ENCODE measurements around the gene WDR4. TPM values are rescaled to one million over a fixed set of nuclear protein-coding genes. Genes with fewer than 3 reads are reported as not detected.
"Not testable (repeated sequence)": the region's sequence is repeated elsewhere in the genome, so short reads cannot be mapped to it uniquely, and the experiment has no call there.

WDR4 gene
- polyA plus RNA-seq, 2 donors = 10.4 to 13.1 TPM

DNA sequence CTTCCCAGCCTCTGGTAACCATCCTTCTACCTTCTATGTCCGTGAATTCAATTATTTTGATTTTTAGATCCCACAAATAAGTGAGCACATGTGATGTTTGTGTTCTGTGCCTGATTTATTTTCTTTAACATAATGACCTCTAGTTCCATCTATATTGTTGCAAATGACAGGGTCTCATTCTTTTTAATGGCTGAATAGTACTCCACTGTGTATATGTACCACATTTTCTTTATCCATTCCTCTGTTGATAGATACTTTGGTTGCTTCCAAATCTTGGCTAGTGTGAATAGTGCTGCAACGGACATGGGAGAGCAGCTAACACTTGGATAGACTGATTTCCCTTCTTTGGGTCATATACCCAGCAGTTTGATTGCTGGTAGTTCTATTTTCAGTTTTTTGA, 51.8 kb downstream of the WDR4 start:
- Histone ChIP-seq H3K27ac (ENCODE audit: low read depth in 2 of 2, low read length in 1 of 2) (no peak overlapping the region), H3K9me3 (ENCODE audit: control insufficient read depth in 2 of 2, insufficient read depth in 1 of 2, low read depth in 1 of 2, low read length in 1 of 2) (peaks cover 0 to 4% of the 10 kb centered on the region in 2 donors), H3K4me1 (ENCODE audit: control insufficient read depth in 2 of 2, insufficient read depth in 2 of 2, low read length in 1 of 2) (no peaks in the 10 kb centered on the region), H3K4me3 (ENCODE audit: low read depth in 1 of 2, low read length in 2 of 2) (no peak overlapping the region), H3K27me3 (ENCODE audit: control insufficient read depth in 1 of 2, insufficient read depth in 2 of 2, low read length in 2 of 2) (no peaks in the 10 kb centered on the region), H3K36me3 (ENCODE audit: control insufficient read depth in 2 of 2, insufficient read depth in 2 of 2, low read length in 1 of 2) (no peaks in the 10 kb centered on the region)
- 77% methylated on average over 2 of the region's 2 CpGs for WGBS, 2 donors

GRCh38 chr21:42820616-42821465, 58.5 kb downstream of the WDR4 start:
- no peaks in the 10 kb centered on the region for H3K9me3 ChIP-seq (ENCODE audit: control insufficient read depth in 2 of 2, insufficient read depth in 1 of 2, low read depth in 1 of 2, low read length in 1 of 2)
- no peak overlapping the region for H3K4me3 ChIP-seq (ENCODE audit: low read depth in 1 of 2, low read length in 2 of 2)
- 78 to 84% methylated on average over 8 of the region's 8 CpGs for WGBS, 2 donors
- H3K4me1 ChIP-seq (ENCODE audit: control insufficient read depth in 2 of 2, insufficient read depth in 2 of 2, low read length in 1 of 2) = no peaks in the 10 kb centered on the region
- H3K27ac ChIP-seq (ENCODE audit: low read depth in 2 of 2, low read length in 1 of 2) = no peak overlapping the region
- H3K27me3 ChIP-seq (ENCODE audit: control insufficient read depth in 1 of 2, insufficient read depth in 2 of 2, low read length in 2 of 2) = no peaks in the 10 kb centered on the region
- no peaks in the 10 kb centered on the region for H3K36me3 ChIP-seq (ENCODE audit: control insufficient read depth in 2 of 2, insufficient read depth in 2 of 2, low read length in 1 of 2)

GRCh38 chr21:42819861-42820615, 59.3 kb downstream of the WDR4 start:
- no peaks in the 10 kb centered on the region for H3K36me3 ChIP-seq (ENCODE audit: control insufficient read depth in 2 of 2, insufficient read depth in 2 of 2, low read length in 1 of 2)
- 88 to 91% methylated on average over 7 of the region's 7 CpGs for WGBS, 2 donors
- no peaks in the 10 kb centered on the region for H3K9me3 ChIP-seq (ENCODE audit: control insufficient read depth in 2 of 2, insufficient read depth in 1 of 2, low read depth in 1 of 2, low read length in 1 of 2)
- no peaks in the 10 kb centered on the region for H3K27me3 ChIP-seq (ENCODE audit: control insufficient read depth in 1 of 2, insufficient read depth in 2 of 2, low read length in 2 of 2)
- H3K4me1 ChIP-seq (ENCODE audit: control insufficient read depth in 2 of 2, insufficient read depth in 2 of 2, low read length in 1 of 2) = no peaks in the 10 kb centered on the region
- H3K27ac ChIP-seq (ENCODE audit: low read depth in 2 of 2, low read length in 1 of 2) = no peak overlapping the region
- H3K4me3 ChIP-seq (ENCODE audit: low read depth in 1 of 2, low read length in 2 of 2) = no peak overlapping the region

- no peaks in the 10 kb centered on the region for H3K4me1 ChIP-seq (ENCODE audit: control insufficient read depth in 2 of 2, insufficient read depth in 2 of 2, low read length in 1 of 2)
- H3K9me3 ChIP-seq (ENCODE audit: control insufficient read depth in 2 of 2, insufficient read depth in 1 of 2, low read depth in 1 of 2, low read length in 1 of 2) = no peaks in the 10 kb centered on the region
- H3K27me3 ChIP-seq (ENCODE audit: control insufficient read depth in 1 of 2, insufficient read depth in 2 of 2, low read length in 2 of 2) = no peaks in the 10 kb centered on the region
- H3K27ac ChIP-seq (ENCODE audit: low read depth in 2 of 2, low read length in 1 of 2) = no peak overlapping the region
- H3K36me3 ChIP-seq (ENCODE audit: control insufficient read depth in 2 of 2, insufficient read depth in 2 of 2, low read length in 1 of 2) = no peaks in the 10 kb centered on the region
- H3K4me3 ChIP-seq (ENCODE audit: low read depth in 1 of 2, low read length in 2 of 2) = no peak overlapping the region
- 24 to 38% methylated on average over 2 of the region's 2 CpGs for WGBS, 2 donors
Observed at GRCh38 chr21:42818328-42818749, 61.0 kb downstream of the WDR4 start.

DNA sequence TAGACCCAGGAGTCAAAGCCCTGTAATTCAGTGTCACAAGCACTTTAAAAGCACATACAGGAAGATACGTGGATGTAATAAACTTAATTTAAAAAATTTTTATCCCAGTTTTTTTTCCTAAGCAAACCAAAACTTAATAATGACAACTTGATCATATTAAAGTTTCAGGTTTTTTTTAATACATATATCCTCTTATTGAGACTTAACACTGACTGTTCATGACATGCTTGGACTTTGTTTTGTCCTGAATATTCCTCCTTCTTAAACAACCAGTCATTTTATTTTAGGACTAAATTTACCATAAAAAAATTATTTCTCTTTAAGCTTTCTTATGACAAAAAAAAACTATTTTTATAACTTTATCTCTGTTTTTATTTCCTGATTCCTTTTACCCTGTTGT, 64.1 kb downstream of the WDR4 start:
- Histone ChIP-seq H3K4me3 (ENCODE audit: low read depth in 1 of 2, low read length in 2 of 2) (no peak overlapping the region), H3K36me3 (ENCODE audit: control insufficient read depth in 2 of 2, insufficient read depth in 2 of 2, low read length in 1 of 2) (no peaks in the 10 kb centered on the region), H3K4me1 (ENCODE audit: control insufficient read depth in 2 of 2, insufficient read depth in 2 of 2, low read length in 1 of 2) (no peaks in the 10 kb centered on the region), H3K27ac (ENCODE audit: low read depth in 2 of 2, low read length in 1 of 2) (no peak overlapping the region), H3K27me3 (ENCODE audit: control insufficient read depth in 1 of 2, insufficient read depth in 2 of 2, low read length in 2 of 2) (no peaks in the 10 kb centered on the region), H3K9me3 (ENCODE audit: control insufficient read depth in 2 of 2, insufficient read depth in 1 of 2, low read depth in 1 of 2, low read length in 1 of 2) (no peaks in the 10 kb centered on the region)
- WGBS, 2 donors = 87 to 90% methylated on average over 1 of the region's 1 CpG

- H3K9me3 ChIP-seq (ENCODE audit: control insufficient read depth in 2 of 2, insufficient read depth in 1 of 2, low read depth in 1 of 2, low read length in 1 of 2); H3K4me1 ChIP-seq (ENCODE audit: control insufficient read depth in 2 of 2, insufficient read depth in 2 of 2, low read length in 1 of 2); H3K36me3 ChIP-seq (ENCODE audit: control insufficient read depth in 2 of 2, insufficient read depth in 2 of 2, low read length in 1 of 2); H3K27me3 ChIP-seq (ENCODE audit: control insufficient read depth in 1 of 2, insufficient read depth in 2 of 2, low read length in 2 of 2): not testable (repeated sequence)
- H3K4me3 ChIP-seq (ENCODE audit: low read depth in 1 of 2, low read length in 2 of 2) = peak overlapping the region in 1 of 2 donors; percentile 50
- peak overlapping the region; percentile 4 to 84 for H3K27ac ChIP-seq (ENCODE audit: low read depth in 2 of 2, low read length in 1 of 2)
- WGBS, 2 donors = 36 to 40% methylated on average over 5 of the region's 5 CpGs
Observed at GRCh38 chr21:42812528-42813241, 66.7 kb downstream of the WDR4 start.

DNA sequence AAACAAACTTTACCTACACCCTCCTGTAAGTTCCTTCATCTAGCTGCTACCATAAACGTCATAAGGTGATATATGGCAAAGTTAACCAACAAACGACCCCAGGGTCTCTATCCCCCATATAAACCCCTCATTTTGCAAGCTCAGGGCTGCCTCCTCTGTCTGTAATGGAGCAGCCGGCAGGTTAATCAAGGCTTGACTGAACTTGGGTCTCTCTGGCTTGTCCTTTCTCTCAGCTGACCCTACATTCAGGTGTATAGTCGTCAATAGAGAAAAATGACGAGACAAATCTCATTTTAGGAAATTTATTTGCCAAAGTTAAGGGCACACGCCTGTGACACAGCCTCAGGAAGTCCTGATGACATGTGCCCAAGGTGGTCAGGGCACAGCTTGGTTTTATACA, 67.4 kb downstream of the WDR4 start:
- WGBS, 2 donors = 46 to 50% methylated on average over 6 of the region's 6 CpGs
- Histone ChIP-seq H3K4me1 (ENCODE audit: control insufficient read depth in 2 of 2, insufficient read depth in 2 of 2, low read length in 1 of 2) (no peaks in the 10 kb centered on the region), H3K4me3 (ENCODE audit: low read depth in 1 of 2, low read length in 2 of 2) (no peak overlapping the region), H3K9me3 (ENCODE audit: control insufficient read depth in 2 of 2, insufficient read depth in 1 of 2, low read depth in 1 of 2, low read length in 1 of 2) (no peaks in the 10 kb centered on the region), H3K27me3 (ENCODE audit: control insufficient read depth in 1 of 2, insufficient read depth in 2 of 2, low read length in 2 of 2) (no peaks in the 10 kb centered on the region), H3K27ac (ENCODE audit: low read depth in 2 of 2, low read length in 1 of 2) (peak overlapping the region; percentile 78 to 86), H3K36me3 (ENCODE audit: control insufficient read depth in 2 of 2, insufficient read depth in 2 of 2, low read length in 1 of 2) (no peaks in the 10 kb centered on the region)

DNA sequence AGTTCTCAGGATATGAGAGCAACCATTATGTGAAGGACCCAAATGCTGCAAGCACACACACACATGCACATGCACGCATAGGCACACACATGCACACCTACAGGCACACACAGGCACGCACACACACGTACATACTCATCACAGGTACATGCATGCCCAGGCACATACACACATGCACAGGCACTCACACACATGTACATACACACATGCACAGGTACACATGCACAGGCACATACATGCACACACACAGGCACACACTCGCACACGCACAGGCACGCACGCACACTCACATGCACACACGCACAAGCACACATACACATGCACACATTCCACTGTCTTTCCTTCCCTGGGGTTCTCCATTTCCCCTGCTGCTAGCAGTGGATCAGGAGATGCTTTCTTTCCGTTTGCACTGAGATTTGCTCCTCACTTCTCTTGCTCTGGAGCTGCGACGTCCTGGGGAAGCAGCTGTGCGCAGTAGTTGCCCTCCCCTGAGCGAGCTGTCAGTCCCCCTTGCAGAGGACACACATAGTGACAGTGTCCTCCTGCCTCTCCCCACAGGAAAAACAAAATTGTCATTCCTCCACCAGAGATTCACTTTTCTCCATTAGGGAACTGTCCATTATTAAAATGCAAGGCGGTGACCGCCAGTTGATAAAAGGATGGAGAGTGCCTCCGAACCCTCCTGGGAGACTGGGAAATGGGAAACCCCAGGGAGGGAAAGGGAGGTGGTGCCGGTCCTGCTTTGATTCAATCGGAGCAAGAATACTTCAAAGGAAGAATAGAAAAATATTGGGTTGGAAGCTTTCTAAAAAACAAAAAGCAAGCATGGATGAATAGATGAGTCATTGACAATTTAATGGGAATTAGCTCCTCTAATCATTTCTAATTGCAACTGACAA, 69.5 kb downstream of the WDR4 start:
- no peaks in the 10 kb centered on the region for H3K9me3 ChIP-seq (ENCODE audit: control insufficient read depth in 2 of 2, insufficient read depth in 1 of 2, low read depth in 1 of 2, low read length in 1 of 2)
- H3K36me3 ChIP-seq (ENCODE audit: control insufficient read depth in 2 of 2, insufficient read depth in 2 of 2, low read length in 1 of 2) = no peaks in the 10 kb centered on the region
- no peaks in the 10 kb centered on the region for H3K4me1 ChIP-seq (ENCODE audit: control insufficient read depth in 2 of 2, insufficient read depth in 2 of 2, low read length in 1 of 2)
- WGBS, 2 donors = 78 to 80% methylated on average over 18 of the region's 18 CpGs
- no peak overlapping the region for H3K27ac ChIP-seq (ENCODE audit: low read depth in 2 of 2, low read length in 1 of 2)
- no peak overlapping the region for H3K4me3 ChIP-seq (ENCODE audit: low read depth in 1 of 2, low read length in 2 of 2)
- no peaks in the 10 kb centered on the region for H3K27me3 ChIP-seq (ENCODE audit: control insufficient read depth in 1 of 2, insufficient read depth in 2 of 2, low read length in 2 of 2)

DNA sequence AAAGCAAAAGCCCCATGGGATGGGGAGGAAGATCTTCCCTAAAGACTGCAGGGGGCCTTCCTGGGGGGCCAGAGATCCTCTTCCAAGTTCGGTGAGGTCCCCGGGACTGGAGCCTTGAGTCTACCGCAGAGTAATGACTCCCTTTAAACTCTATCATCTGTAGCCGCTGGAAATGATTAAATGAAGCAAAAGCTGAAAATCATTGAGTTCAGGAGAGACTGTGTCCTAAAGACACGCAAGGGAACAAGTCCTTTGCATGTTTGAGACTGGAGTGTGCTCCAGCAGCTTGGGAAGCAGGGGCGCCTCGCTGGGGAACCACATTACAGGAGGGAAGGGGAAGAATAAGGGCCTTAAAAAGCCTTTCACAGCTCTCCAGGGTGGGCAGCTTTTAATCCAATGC, 70.2 kb downstream of the WDR4 start:
- H3K4me1 ChIP-seq (ENCODE audit: control insufficient read depth in 2 of 2, insufficient read depth in 2 of 2, low read length in 1 of 2) = no peaks in the 10 kb centered on the region
- WGBS, 2 donors = 91% methylated on average over 7 of the region's 7 CpGs
- H3K4me3 ChIP-seq (ENCODE audit: low read depth in 1 of 2, low read length in 2 of 2) = no peak overlapping the region
- H3K9me3 ChIP-seq (ENCODE audit: control insufficient read depth in 2 of 2, insufficient read depth in 1 of 2, low read depth in 1 of 2, low read length in 1 of 2) = no peaks in the 10 kb centered on the region
- H3K27ac ChIP-seq (ENCODE audit: low read depth in 2 of 2, low read length in 1 of 2) = no peak overlapping the region
- no peaks in the 10 kb centered on the region for H3K27me3 ChIP-seq (ENCODE audit: control insufficient read depth in 1 of 2, insufficient read depth in 2 of 2, low read length in 2 of 2)
- H3K36me3 ChIP-seq (ENCODE audit: control insufficient read depth in 2 of 2, insufficient read depth in 2 of 2, low read length in 1 of 2) = no peaks in the 10 kb centered on the region

Data from esophagus (tissue), 2 donors.